NK-92 (cell line): Measurements from ENCODE around the gene SRP54.
"Not testable (repeated sequence)": the region's sequence is repeated elsewhere in the genome, so short reads cannot be mapped to it uniquely, and the experiment has no call there.

ENCODE experiments used
- DNase-seq: peaks from one replicate; lab custom pipeline; 2025; ENCODE audit not compliant: unreplicated experiment; lab: John Stamatoyannopoulos, UW

Gene SRP54

GRCh38 chr14:34983148-34983760 lies 462 bp downstream of the SRP54 start:
- no peak for DNase-seq

GRCh38 chr14:34983786-34984185 lies 994 bp downstream of the SRP54 start:
- no peak for DNase-seq

- DNase-seq, result no peak
Measured at GRCh38 chr14:34985740-34986139, 2.9 kb downstream of the SRP54 start.

- DNase-seq, result no peak
Measured at GRCh38 chr14:34987180-34987579, 4.4 kb downstream of the SRP54 start.

- no peak for DNase-seq
Measured at GRCh38 chr14:34989762-34990161, 7.0 kb downstream of the SRP54 start.

GRCh38 chr14:34993426-34993825 lies 10.6 kb downstream of the SRP54 start:
- no peak for DNase-seq

- no peak for DNase-seq
Measured at GRCh38 chr14:34994668-34995067, 11.9 kb downstream of the SRP54 start.

- DNase-seq, result no peak
Measured at GRCh38 chr14:34997762-34998161, 15.0 kb downstream of the SRP54 start.

GRCh38 chr14:34999500-34999899 lies 16.7 kb downstream of the SRP54 start:
- no peak for DNase-seq

- no peak for DNase-seq
Measured at GRCh38 chr14:35001621-35002020, 18.8 kb downstream of the SRP54 start.

GRCh38 chr14:35004839-35005238 lies 22.0 kb downstream of the SRP54 start:
- DNase-seq, result no peak

- DNase-seq, result no peak
Measured at GRCh38 chr14:35016568-35016967, 33.8 kb downstream of the SRP54 start.

GRCh38 chr14:35020713-35021112 lies 37.9 kb downstream of the SRP54 start:
- no peak for DNase-seq

GRCh38 chr14:35028435-35028834 lies 45.6 kb downstream of the SRP54 start:
- no peak for DNase-seq

GRCh38 chr14:35032562-35032961 lies 49.8 kb downstream of the SRP54 start:
- no peak for DNase-seq

- no peak for DNase-seq
Measured at GRCh38 chr14:35034440-35034833, 51.6 kb downstream of the SRP54 start.

- not testable (repeated sequence) for DNase-seq
Measured at GRCh38 chr14:35034944-35035554, 52.3 kb downstream of the SRP54 start.

- DNase-seq, result not testable (repeated sequence)
Measured at GRCh38 chr14:35038312-35038711, 55.5 kb downstream of the SRP54 start.

- no peak for DNase-seq
Measured at GRCh38 chr14:35042632-35043031, 59.8 kb downstream of the SRP54 start.

- no peak for DNase-seq
Measured at GRCh38 chr14:35043046-35043445, 60.3 kb downstream of the SRP54 start.

- DNase-seq, result no peak
Measured at GRCh38 chr14:35044939-35045797, 62.4 kb downstream of the SRP54 start.

GRCh38 chr14:35045798-35046047 lies 62.9 kb downstream of the SRP54 start:
- no peak for DNase-seq
